Measurements from ENCODE around the gene RPS6KA2.
"Not testable (repeated sequence)": the region's sequence is repeated elsewhere in the genome, so short reads cannot be mapped to it uniquely, and the experiment has no call there.

Gene RPS6KA2

DNA sequence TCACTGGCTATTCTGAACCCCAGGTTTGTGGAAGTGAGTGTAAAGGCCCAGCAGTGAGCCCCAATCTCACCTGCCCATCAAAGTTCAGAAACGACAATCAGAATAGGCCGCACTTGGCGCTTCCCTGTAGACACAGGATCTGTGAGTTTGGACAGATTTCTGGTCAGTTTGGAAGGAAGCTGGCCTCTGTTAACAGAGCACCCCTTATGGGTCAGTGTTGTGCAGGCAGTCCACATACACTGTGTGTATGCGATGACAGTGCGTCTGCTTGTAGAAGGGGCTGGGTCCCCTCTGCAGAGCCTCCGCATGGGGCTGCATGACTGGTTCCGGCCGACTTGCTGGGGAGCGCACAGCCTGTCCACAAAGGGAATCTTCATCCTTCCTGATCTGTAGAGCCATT is 240.9 kb downstream of the RPS6KA2 start:
- no peak for DNase-seq

DNA sequence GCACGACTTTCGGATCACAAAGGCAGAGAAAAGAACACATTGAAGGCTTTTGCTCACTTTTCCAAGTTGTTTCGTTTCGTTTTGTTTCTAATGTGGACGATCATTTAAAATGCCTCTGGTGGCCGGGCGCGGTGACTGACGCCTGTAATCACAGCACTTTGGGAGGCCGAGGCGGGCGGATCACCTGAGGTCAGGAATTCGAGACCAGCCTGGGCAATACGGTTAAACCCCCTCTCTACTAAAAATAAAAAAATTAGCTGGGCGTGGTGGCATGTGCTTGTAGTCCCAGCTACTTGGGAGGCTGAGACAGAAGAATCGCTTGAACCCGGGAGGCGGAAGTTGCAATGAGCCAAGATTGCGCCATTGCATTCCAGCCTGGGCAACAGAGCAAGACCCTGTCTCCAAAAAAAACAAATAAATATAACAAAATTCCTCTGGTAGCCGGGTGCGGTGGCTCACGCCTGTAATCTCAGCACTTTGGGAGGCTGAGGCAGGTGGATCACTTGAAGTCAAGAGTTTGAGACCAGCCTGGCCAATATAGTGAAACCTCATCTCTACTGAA is 243.2 kb downstream of the RPS6KA2 start:
- DNase-seq = not testable (repeated sequence)

DNA sequence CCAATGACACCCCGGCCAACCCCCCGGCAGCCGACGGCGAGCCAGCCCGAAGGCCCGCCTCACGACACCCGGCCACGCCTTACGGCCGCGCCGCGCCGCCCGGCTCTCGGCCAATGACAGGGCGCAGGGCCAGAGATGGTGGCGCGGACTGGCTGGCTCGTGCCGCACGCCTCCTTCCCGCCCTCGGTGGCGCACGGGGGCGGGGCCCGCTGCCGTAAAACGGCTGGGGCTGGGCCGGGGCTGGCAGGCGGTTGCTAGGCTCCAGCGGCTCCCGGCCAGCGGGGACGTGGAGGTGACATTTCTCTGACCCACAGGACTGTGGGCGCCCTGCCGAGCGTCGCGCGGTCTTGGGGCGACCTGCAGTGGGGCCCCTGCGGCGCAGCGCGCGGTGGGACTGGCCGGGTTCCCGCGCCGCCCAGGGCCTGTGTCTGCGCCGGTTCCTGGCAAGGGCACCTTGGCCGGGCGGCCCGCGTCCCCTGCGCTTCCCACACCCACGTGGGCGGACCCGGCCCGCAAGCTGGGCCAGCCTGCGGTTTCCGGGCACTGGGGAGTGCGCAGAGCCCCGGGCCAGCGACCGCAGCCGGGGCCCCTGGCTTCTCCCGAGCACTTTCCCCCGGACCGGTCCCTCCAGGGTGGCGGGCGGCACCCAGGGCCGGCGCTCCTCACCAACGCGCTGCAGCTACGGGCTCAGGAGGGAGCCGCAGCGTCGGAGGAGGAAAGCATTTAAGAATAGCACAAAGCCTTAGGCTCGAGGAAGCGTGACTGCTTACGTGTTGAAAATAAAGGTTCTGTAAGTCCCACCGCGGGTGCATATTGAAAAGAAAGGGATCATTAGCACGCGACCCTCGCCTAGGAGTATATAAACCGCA is 243.9 kb downstream of the RPS6KA2 start, which contains the start of gene MPC1:
MPC1 (minus strand) TSS at position 8 of the 869 bp plus-strand sequence. CDS start 64 bp downstream, outside the sequence.
- peak; percentile 72 to 98 (median 94) for DNase-seq

DNA sequence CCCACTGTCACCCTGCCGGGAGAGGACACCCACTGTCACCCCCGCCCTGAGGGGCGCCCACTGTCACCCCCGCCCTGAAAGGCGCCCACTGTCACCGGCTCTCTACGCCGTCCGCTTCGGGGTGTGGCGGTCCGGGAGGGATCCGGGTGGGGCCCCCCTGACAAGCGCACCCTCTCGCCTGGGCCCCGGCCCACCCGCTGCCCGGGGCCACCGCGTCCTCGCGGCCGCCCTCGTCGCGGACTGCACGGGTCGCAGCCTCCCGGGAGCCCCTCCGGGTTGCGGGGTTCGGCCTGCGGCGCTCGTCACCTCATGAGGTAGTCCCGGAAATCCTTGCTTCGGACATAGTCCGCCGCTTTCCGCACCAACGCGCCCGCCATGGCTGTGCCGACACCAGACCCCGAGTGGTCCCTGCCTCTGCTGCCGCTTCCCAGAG is 244.5 kb downstream of the RPS6KA2 start:
- peak in 3 of 56 donors; percentile 52 to 64 (median 58) for DNase-seq

DNA sequence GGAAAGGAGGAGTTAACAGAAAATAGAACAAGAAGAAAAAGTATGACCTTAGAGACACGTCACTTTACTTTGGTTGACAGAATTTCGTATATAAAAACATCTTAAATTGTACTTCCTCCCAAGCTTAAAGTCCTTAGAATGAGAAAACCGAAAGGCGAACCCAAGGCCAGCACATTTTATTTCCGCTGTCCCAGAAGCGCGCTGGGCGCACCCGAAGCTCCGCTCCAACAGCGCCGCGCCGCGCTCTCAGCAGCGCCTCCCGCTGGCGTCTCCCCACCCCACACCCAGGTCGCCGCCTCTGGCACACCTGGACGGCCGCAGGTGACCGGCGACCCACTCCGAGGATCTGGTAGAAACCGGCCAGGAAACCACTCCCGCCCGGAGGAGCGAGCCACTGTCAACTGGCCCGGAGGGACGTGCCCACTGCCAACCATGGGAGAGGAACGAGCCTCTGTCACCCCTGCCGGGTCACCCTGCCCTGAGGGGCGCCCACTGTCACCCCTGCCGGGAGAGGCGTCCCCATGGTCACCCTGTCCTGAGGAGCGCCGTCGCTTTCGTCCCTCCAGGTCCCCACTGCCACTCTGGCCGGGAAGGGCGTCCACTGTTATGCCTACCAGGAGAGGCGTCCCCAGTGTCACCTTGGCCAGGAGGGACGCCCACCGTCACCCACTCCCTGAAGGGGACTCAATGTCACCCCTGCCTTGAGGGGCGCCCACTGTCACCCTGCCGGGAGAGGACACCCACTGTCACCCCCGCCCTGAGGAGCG is 245.1 kb downstream of the RPS6KA2 start:
- peak in 44 of 56 donors; percentile 8 to 75 (median 40) for DNase-seq

DNA sequence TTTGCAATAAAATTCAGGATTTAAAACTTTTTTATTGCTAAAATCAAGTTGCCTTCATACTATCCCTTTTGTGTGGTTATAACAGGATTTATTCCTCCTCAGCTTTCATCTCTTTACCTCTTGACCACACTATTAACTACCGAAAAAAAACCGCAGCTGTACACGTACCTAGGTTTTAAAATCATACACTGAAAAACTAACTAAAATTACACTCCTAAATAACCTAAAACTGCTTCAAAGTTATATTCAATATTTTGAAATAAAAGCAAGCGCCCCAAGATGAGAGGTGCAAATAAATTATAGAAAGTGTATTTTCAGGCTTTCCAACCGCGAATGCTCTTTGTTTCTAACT is 245.7 kb downstream of the RPS6KA2 start:
- no peak for DNase-seq

DNA sequence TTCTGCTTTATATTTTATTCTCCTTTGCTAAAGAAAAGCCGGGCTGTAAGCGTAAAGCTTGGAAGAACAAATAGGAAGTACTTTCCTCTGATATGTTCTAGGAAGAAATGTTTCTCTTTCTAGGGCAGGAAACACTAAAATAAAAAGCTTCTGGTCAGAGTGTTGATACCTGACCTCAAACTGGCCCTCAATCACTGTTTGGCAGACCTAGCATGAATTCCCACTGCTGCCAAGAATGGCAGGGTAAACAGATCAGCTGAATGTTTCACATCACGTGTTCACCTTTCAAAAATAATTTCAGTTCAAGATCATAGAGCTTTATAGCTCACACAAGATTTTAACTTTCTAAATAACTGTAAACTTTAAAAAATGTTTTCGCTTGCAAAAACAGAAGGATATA is 247.3 kb downstream of the RPS6KA2 start:
- DNase-seq = no peak

DNA sequence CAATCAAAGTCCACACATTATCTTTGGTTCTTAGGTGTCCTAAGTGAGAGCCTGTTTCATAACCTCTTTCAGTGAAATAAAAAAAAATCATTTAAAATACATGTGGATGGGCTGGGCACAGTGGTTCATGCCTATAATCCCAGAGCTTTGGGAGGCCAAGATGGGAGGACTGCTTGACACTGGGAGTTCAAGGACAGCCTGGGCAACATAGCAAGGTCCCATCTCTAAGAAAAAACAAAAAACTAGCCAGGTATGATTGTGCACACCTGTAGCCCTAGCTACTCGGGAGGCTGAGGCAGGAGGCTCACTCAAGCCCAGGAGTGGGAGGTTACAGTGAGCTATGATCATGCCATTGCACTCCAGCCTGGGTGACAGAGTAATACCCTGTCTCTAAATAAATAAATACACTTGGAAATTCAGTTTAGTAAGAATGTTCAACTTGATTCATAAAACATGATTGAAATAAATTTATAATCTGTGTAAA is 247.9 kb downstream of the RPS6KA2 start:
- no peak for DNase-seq

DNA sequence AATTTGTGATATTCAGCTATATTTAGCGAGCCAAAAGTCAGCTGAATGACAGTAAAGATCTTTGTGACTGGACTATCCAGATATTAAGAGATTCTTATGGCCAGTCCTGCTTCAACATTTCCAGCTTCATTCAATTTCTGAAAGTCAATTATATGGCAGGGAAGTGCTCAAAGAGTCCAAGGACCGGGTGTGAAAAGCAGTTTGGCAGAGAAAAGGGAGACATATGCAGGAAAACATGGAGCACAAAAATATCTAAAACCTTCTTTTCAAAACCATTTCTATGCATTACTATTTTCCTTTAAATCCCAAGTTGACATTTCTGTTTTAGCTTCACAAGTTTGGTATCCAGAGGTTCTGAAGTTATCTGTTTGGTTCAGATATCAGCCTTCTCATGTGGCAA is 249.3 kb downstream of the RPS6KA2 start:
- DNase-seq = no peak

DNA sequence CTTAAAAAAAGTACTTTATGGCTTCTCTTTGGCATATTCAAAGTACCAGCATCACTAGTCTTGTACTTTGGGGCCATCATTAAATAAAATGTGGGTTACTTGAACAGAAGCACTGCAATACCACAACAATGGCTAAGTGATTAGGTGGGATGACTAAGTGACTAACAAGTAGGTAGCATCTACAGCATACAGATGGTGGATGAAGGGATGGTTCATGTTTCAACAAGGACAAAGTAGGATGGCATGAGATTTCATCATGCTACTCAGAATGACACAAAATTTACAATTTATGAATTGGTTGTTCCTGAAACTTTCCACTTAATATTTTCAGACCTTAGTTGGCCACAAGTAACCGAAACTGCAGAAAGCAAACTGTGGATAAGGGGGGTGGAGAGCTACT is 252.0 kb downstream of the RPS6KA2 start:
- DNase-seq = no peak

DNA sequence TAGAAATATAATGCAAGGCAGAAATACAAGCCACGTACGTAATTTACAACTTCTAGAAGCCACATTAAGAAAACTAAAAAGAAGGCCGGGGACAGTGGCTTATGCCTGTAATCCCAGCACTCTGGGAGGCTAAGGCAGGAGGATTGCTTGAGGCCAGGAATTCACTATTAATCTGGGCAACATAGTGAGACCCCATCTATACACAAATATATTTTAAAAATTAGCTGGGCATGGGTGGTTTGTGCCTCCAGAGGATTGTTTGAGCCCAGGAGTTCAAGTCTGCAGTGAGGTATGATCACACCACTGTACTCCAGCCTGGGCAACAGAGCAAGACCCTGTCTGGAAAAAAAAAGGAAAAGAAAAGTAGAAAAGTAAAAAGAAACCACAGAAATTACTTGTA is 256.6 kb downstream of the RPS6KA2 start:
- no peak for DNase-seq

DNA sequence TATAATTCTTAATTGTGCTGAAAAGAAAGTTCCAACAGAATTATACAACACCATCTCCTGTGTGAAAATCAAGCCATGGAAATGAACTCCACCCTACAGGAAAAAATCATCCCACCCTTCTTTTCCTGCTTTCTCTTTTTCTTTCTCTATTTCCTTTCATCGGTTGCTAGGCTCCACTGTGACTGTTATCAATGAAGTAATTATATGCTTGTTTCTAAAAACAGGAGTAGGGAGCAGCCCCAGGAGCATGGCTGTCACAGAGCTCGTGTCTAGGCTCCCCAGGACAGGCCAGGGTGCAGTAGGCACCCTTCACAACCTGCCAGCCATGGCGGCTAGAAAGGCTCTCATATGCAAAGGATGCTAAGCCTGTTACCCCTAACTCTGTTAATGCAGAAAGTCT is 257.3 kb downstream of the RPS6KA2 start:
- DNase-seq = no peak

DNA sequence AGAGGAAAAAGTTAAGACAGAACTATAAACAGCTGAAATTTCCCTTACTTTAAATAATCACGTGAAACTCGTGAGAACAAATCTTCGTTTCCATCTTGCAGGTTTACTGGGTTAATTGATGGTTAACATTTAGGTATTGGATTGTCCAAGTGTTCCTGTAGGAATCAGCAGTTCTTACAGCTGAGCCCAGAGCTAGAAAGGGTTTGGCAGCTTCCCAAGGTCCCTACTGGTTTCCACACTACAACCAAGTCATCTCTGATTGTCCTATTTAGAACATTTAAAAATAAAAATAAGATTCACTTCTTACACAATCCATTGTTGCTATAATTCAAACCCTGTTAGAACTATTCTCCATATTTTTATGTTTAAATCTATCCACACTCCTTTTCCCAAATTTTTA is 260.1 kb downstream of the RPS6KA2 start:
- DNase-seq = no peak

DNA sequence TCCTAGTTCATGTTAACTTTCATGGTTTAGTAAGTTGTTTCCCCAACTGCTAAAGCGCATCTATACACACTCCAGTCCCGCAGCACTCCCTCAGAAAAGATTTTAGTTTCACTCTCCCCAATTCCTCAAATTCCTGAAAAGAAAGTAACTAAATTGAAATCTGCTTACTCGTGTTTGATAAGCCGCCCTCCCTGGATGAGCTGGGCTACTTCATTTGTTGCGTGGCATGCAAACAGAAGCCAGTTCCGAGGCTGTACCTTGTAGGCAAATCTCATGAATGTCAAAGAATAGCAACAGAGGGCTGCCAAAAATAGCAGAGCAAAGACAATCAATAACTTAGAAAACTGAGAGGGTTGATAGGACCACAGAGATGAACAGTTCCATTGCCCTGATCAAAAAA is 261.2 kb downstream of the RPS6KA2 start:
- DNase-seq = no peak

DNA sequence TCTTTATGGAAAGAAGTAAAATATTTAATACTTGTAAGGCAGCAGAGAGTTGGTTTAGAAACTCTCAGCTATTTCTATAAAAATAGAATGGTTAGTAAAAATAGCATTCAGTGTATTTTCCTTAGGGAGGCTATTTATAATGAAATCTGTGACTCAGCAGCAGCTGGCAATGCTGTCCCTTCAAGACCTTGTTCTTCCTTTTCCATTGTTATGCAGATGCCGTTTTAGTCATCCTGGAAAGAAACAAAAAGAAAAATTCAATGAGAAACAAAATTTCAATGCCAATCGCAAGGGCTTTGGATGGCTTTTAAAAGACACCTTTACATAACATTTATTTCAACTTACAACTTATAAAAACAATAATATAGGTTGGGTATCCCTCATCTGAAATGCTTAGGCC is 261.8 kb downstream of the RPS6KA2 start:
- DNase-seq = peak in 6 of 56 donors; percentile 11 to 52 (median 16)

DNA sequence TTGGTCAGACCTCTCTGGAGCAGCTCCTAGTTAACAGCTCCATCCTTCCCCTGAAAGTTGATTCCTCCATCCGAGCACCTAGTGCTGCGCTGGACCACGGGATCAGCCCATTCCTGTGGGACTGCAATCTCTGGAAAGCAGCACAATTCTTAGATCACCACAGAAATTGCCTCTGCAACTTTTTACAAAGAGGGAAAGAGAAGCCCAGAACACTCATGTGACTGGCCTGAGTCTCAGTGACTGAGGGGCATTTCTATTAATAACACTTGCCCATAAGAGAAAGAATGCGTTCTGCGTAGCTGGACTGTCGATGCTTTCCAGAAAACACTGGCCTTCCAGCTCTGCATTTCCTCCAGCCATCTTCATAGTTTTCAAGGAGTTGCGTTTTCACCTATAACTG is 262.6 kb downstream of the RPS6KA2 start:
- peak in 1 of 56 donors; percentile 28 for DNase-seq

DNA sequence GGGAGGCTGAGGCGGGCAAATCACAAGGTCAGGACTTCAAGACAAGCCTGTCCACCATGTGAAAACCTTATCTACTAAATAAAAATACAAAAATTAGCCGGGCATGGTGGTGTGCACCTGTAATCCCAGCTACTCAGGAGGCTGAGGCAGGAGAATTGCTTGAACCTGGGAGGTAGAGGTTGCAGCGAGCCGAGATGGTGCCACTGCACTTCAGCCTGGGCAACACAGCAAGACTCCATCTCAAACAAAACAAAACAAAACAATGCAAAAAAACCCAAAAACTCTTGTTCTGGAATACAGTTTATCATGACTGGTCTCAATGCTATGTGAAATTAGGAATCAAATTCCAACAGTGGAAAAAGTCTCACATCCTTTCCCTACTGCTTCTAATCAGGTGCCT is 264.6 kb downstream of the RPS6KA2 start:
- DNase-seq = not testable (repeated sequence)

DNA sequence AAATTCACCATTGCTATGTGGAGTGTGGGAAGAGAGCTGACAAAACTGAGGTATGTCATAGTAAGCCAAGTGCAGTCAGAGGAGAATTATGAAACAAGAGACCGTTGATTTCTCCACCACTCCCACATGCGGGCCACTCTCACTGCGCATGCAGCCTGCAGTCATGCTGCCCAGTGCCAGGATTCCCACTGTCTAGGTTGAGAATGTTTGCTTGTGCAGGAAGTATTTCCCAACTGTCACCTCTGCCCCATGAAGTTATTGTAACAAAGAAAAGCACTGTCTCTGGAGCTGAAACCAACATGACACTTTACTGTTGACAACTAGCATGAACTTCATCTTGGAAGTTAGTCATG is 266.0 kb downstream of the RPS6KA2 start:
- DNase-seq = no peak

DNA sequence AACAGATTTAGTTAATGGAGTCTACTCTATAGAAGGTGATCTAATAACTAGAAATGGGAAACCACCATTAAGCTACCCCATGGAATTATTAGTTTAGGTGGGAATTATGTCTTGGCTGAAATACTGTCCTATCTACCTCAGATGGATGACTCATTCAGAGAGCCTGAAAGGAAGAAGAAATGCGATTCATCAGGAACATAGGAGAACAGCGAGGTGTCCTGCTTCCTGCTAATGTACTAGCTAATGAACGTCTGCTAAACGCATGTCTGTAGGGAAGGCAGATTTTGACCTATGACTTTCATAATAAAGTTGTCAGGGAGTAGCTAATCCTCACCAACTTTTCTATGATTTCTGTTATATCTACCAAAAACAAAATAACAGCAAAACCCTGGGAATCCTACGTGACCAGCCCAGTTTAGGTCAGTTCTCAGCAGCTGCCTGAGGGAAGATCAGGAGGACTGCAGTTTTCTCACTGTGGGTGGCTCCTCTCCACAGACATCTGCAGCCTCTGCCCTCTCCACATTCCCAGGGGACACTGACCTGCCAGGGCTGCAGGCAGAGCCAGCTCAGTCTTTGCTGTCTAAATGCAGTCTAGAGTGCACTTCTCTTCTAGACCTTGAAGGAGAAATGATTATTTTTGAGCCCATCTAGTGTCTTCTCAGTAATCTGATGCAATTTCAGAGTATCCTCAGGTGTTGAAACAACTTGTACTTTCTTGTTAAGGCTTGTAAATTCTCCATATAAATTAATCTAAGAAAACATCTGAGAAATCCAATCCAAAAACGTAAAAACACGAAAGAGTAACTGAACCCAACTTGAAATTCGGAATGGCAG is 266.6 kb downstream of the RPS6KA2 start:
- no peak for DNase-seq

Measured in nucleus accumbens (tissue), 56 donors.